Measurements from ENCODE around the gene LMO2.

The LMO2 gene

GRCh38 chr11:33877038-33877437 lies 14.8 kb downstream of the LMO2 start:
- Histone ChIP-seq H3K9me2 (replicated peaks; ENCODE audit: insufficient read depth, low read length) (no peaks in the 10 kb centered on the region), H4K20me1 (ENCODE audit: low read depth, low read length) (no peaks in the 10 kb centered on the region), H2AFZ (ENCODE audit: low read depth, low read length, severe bottlenecking) (no peak overlapping the region), H3K27me3 (ENCODE audit: low read length) (no peaks in the 10 kb centered on the region), H3K27ac (ENCODE audit: low read depth, low read length) (no peak overlapping the region), H3K4me2 (ENCODE audit: low read depth, low read length, poor library complexity, severe bottlenecking) (no peak overlapping the region), H3K79me2 (ENCODE audit: insufficient read depth, low read length) (no peaks in the 10 kb centered on the region), H3K9me3 (ENCODE audit: insufficient read depth, low read length) (no peaks in the 10 kb centered on the region), H3K9ac (ENCODE audit: low read length) (no peak overlapping the region), H3F3A (ENCODE audit: insufficient read depth) (no peaks in the 10 kb centered on the region; the same call in 1 of the 2 replicates), H3K36me3 (ENCODE audit: low read length) (no peaks in the 10 kb centered on the region), H3K4me3 (ENCODE audit: insufficient read depth, low read length, poor library complexity, severe bottlenecking) (no peak overlapping the region)
- TF ChIP-seq EZH2phosphoT487 (conservative IDR thresholded peaks at IDR 0.05; ENCODE audit: low read length) (no peak), CTCF (IDR thresholded peaks at IDR 0.05; ENCODE audit: insufficient read depth, low read length, poor library complexity, severe bottlenecking) (no peak)

GRCh38 chr11:33875621-33876294 lies 16.1 kb downstream of the LMO2 start:
- no peak for TF ChIP-seq CTCF (IDR thresholded peaks at IDR 0.05; ENCODE audit: insufficient read depth, low read length, poor library complexity, severe bottlenecking)
- TF ChIP-seq EZH2phosphoT487 (conservative IDR thresholded peaks at IDR 0.05; ENCODE audit: low read length), result no peak
- H3K27ac ChIP-seq (ENCODE audit: low read depth, low read length), result no peak overlapping the region
- no peaks in the 10 kb centered on the region for H4K20me1 ChIP-seq (ENCODE audit: low read depth, low read length)
- no peak overlapping the region for H2AFZ ChIP-seq (ENCODE audit: low read depth, low read length, severe bottlenecking)
- H3K27me3 ChIP-seq (ENCODE audit: low read length), result no peaks in the 10 kb centered on the region
- H3F3A ChIP-seq (ENCODE audit: insufficient read depth), result no peaks in the 10 kb centered on the region; the same call in 1 of the 2 replicates
- H3K9me2 ChIP-seq (replicated peaks; ENCODE audit: insufficient read depth, low read length), result no peaks in the 10 kb centered on the region
- H3K79me2 ChIP-seq (ENCODE audit: insufficient read depth, low read length), result no peaks in the 10 kb centered on the region
- H3K36me3 ChIP-seq (ENCODE audit: low read length), result no peaks in the 10 kb centered on the region
- no peak overlapping the region for H3K4me3 ChIP-seq (ENCODE audit: insufficient read depth, low read length, poor library complexity, severe bottlenecking)
- H3K9ac ChIP-seq (ENCODE audit: low read length), result no peak overlapping the region
- H3K4me2 ChIP-seq (ENCODE audit: low read depth, low read length, poor library complexity, severe bottlenecking), result no peak overlapping the region
- H3K9me3 ChIP-seq (ENCODE audit: insufficient read depth, low read length), result no peaks in the 10 kb centered on the region

GRCh38 chr11:33874910-33875490 lies 16.9 kb downstream of the LMO2 start:
- H3K4me3 ChIP-seq (ENCODE audit: insufficient read depth, low read length, poor library complexity, severe bottlenecking), result no peak overlapping the region
- H3K4me2 ChIP-seq (ENCODE audit: low read depth, low read length, poor library complexity, severe bottlenecking), result no peak overlapping the region
- no peak overlapping the region for H2AFZ ChIP-seq (ENCODE audit: low read depth, low read length, severe bottlenecking)
- no peaks in the 10 kb centered on the region for H3K27me3 ChIP-seq (ENCODE audit: low read length)
- H3K9me3 ChIP-seq (ENCODE audit: insufficient read depth, low read length), result no peaks in the 10 kb centered on the region
- no peak overlapping the region for H3K27ac ChIP-seq (ENCODE audit: low read depth, low read length)
- no peaks in the 10 kb centered on the region for H3K79me2 ChIP-seq (ENCODE audit: insufficient read depth, low read length)
- no peaks in the 10 kb centered on the region for H3K36me3 ChIP-seq (ENCODE audit: low read length)
- H3K9me2 ChIP-seq (replicated peaks; ENCODE audit: insufficient read depth, low read length), result no peaks in the 10 kb centered on the region
- TF ChIP-seq EZH2phosphoT487 (conservative IDR thresholded peaks at IDR 0.05; ENCODE audit: low read length), result no peak
- no peak for TF ChIP-seq CTCF (IDR thresholded peaks at IDR 0.05; ENCODE audit: insufficient read depth, low read length, poor library complexity, severe bottlenecking)
- no peaks in the 10 kb centered on the region for H4K20me1 ChIP-seq (ENCODE audit: low read depth, low read length)
- H3F3A ChIP-seq (ENCODE audit: insufficient read depth), result no peaks in the 10 kb centered on the region; the same call in 1 of the 2 replicates
- no peak overlapping the region for H3K9ac ChIP-seq (ENCODE audit: low read length)
